ENCODE results near the gene HOXA7.

HOXA7 gene

DNA sequence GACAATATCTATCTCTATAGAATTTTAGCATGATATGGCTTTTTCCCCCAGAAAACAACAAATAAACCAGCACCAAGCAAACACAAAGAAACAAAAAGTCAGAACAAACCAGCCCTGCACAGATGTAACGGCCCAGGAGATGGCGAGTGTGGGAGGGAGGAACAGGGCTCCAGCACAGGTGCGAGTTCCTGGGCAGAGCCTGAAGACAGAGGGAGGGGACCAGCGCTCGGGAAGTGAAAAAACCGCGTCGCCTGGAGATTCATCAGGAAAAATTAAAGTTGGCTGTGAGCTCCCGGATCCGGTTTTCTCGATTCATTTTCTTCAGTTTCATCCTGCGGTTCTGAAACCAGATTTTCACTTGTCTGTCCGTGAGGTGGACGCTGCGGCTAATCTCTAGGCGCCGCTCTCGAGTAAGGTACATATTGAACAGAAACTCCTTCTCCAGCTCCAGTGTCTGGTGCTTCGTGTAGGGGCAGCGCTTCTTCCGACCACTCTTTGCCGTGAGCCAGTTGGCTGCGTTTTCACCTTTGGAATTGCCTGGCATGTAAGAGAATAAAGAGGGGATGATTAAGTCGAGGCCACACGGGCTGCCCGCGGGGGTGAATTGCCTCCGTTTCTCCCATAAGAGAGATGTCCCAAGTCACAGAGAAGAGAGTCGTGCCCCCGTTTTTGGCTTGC is 15.3 kb upstream of the HOXA7 start:
- Mint-ChIP-seq H3K9me3 (no peaks in the 10 kb centered on the region), H3K36me3 (ENCODE audit: low read depth) (no peaks in the 10 kb centered on the region), H3K4me3 (peak overlapping the region; percentile 59), H3K27ac (peak overlapping the region; percentile 70), H3K27me3 (peaks cover 73% of the 10 kb centered on the region), H3K4me1 (ENCODE audit: low read depth) (peaks cover 33% of the 10 kb centered on the region)

DNA sequence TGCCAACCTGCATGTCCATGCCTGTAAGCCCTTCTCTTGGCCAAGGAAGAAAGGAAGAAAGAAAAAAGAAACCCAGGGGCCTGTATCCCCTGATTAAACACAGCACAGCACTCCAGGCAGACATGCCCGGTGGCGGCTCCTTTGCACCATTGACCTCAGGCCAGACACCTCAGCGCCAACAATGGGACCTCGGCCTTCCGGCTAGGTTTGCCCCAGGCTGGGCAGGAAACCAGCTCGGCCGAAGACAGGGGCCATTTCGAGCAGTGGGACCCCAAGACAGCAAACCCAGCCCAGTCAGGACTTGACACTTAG is 14.8 kb upstream of the HOXA7 start:
- no peaks in the 10 kb centered on the region for H3K36me3 Mint-ChIP-seq (ENCODE audit: low read depth)
- H3K9me3 Mint-ChIP-seq = no peaks in the 10 kb centered on the region
- H3K4me3 Mint-ChIP-seq = peak overlapping the region; percentile 5
- peaks cover 33% of the 10 kb centered on the region for H3K4me1 Mint-ChIP-seq (ENCODE audit: low read depth)
- H3K27me3 Mint-ChIP-seq = peaks cover 73% of the 10 kb centered on the region
- no peak overlapping the region for H3K27ac Mint-ChIP-seq

DNA sequence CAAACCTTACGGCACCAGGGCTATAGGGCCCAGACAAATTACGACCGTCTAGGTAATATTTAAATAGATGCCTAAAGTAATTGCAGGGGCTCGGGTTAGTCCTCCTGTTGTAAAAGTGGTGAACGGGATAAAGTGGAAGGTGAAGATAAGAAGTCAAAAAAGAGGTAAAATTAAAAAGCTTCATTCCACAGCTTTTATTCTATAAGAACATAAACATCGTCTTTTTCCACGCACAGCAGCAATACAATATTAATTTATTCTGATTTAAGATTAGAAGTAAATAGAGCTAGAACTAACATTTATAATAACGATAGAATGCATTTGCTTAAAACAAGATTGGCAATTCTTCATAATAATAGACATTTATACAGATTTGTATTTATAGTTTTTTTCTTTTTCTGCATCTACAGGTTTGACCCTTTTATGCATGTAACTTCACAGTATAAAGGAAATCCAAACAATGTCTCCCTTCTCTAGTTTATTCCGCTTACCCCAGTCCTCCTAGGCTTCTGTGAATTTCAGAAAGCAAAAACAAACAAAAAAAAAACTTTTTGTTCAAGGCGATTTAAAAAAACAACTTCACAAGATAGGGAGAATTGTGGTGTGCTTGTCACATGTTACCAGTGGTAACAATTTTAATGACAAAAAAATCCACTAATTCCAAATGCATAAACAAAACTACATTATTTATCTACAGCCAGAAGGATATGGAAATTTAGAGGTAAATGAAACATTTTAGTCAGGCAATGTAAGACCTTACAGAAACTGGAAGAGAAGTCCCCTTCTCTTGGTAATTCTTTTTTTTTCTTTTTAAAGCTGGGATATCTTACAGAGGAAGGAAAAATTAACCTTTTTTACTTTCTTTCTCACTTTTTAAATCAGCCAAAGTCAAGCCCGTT is 14.2 kb upstream of the HOXA7 start:
- Mint-ChIP-seq H3K27ac (no peak overlapping the region), H3K27me3 (peaks cover 71% of the 10 kb centered on the region), H3K4me3 (peak overlapping the region; percentile 17), H3K9me3 (no peaks in the 10 kb centered on the region), H3K4me1 (ENCODE audit: low read depth) (peaks cover 37% of the 10 kb centered on the region), H3K36me3 (ENCODE audit: low read depth) (no peaks in the 10 kb centered on the region)

DNA sequence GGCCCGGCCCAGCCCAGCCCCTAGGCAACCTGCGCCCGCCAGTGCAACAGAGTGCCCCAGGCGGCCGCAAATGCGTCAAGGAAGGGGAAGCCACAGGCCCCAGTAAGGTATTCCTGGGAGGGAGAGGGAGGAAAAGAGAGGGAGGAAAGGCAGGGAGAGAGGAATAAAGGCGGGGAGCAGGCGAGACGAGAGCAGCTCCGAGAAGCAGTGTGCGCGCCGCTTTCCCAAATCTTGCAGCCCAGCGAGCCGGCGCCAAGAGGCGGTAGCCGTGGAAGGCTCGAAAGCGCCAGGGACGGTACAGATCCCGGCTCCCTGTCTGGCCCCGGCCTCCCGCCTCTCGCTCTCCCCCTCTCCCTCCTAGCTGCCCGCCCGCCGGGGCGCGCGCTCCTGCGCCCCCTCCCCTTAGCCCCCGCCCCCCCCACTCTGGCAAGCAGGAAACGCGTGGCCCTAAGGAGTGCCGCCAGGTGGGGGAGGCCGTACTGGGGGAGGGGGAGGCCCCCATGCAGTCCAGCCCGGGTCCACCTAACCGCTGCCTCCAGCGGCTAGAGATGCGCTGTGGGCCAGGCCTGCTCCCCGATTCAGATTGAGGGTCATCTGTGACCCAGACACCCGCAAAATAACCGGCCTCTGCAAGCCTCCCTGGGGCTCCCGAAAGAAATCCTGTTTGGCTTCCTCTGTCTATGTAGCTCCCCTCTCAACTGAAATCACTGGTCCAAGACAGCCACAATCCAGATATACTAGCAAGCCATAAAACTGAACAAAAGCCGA is 13.4 kb upstream of the HOXA7 start:
- peaks cover 69% of the 10 kb centered on the region for H3K27me3 Mint-ChIP-seq
- peaks cover 38% of the 10 kb centered on the region for H3K4me1 Mint-ChIP-seq (ENCODE audit: low read depth)
- no peak overlapping the region for H3K27ac Mint-ChIP-seq
- peak overlapping the region; percentile 17 for H3K4me3 Mint-ChIP-seq
- no peaks in the 10 kb centered on the region for H3K36me3 Mint-ChIP-seq (ENCODE audit: low read depth)
- H3K9me3 Mint-ChIP-seq = no peaks in the 10 kb centered on the region

DNA sequence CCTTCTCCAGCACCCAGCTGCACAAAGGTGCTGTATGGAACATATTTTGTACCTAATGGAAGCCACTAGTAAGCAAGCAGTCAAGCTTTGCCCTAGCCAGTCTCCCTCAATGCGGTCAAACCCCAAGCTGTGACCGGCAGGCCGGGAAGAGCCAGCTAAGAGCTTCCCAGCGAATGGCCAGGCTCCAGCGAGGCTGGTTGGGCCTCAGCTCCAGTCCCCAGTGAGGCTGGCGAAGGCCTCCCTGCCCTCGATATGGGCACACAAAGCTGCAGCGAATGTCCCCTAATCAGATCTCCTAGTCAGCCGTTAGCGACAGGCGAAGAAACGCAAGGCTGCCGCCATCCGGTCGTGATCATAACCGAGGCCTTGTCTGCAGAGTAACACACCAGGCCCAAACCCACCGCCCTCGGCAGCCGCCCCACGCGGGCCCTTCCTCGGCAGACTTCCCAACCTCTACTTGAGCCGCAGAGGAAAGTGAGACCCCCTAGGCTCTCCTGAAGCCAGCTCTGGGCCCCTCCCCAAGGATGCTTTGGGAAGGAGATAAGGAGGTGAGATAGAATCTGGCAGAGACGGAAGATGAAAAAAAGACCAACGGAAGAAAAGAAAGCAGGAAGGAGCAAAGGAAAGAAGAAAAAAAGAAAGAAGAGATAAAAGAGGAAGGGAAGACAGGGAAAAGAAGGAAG is 11.9 kb upstream of the HOXA7 start:
- Mint-ChIP-seq H3K9me3 (no peaks in the 10 kb centered on the region), H3K27me3 (peaks cover 78% of the 10 kb centered on the region), H3K4me1 (ENCODE audit: low read depth) (peaks cover 45% of the 10 kb centered on the region), H3K36me3 (ENCODE audit: low read depth) (no peaks in the 10 kb centered on the region), H3K27ac (peak overlapping the region; percentile 65), H3K4me3 (no peak overlapping the region)

DNA sequence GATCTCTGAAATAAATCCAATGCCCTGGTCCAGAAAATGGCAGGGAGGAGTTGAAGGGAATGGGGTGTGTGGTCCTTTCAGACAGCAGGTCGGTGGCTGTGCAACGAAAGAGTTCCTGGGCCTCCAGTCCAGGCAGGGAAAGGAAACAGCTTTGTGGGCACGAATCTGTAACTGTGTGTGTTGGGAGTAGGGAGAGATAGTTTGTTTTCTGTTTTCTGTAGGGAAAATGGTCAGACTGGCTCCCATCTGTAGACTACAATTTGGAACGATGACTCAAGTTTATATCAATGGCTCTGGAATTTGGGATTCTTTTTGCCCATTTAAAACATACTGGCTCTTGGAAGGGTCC is 11.4 kb upstream of the HOXA7 start:
- H3K4me3 Mint-ChIP-seq = peak overlapping the region; percentile 24
- H3K9me3 Mint-ChIP-seq = no peaks in the 10 kb centered on the region
- peaks cover 45% of the 10 kb centered on the region for H3K4me1 Mint-ChIP-seq (ENCODE audit: low read depth)
- no peaks in the 10 kb centered on the region for H3K36me3 Mint-ChIP-seq (ENCODE audit: low read depth)
- peaks cover 83% of the 10 kb centered on the region for H3K27me3 Mint-ChIP-seq
- H3K27ac Mint-ChIP-seq = no peak overlapping the region

DNA sequence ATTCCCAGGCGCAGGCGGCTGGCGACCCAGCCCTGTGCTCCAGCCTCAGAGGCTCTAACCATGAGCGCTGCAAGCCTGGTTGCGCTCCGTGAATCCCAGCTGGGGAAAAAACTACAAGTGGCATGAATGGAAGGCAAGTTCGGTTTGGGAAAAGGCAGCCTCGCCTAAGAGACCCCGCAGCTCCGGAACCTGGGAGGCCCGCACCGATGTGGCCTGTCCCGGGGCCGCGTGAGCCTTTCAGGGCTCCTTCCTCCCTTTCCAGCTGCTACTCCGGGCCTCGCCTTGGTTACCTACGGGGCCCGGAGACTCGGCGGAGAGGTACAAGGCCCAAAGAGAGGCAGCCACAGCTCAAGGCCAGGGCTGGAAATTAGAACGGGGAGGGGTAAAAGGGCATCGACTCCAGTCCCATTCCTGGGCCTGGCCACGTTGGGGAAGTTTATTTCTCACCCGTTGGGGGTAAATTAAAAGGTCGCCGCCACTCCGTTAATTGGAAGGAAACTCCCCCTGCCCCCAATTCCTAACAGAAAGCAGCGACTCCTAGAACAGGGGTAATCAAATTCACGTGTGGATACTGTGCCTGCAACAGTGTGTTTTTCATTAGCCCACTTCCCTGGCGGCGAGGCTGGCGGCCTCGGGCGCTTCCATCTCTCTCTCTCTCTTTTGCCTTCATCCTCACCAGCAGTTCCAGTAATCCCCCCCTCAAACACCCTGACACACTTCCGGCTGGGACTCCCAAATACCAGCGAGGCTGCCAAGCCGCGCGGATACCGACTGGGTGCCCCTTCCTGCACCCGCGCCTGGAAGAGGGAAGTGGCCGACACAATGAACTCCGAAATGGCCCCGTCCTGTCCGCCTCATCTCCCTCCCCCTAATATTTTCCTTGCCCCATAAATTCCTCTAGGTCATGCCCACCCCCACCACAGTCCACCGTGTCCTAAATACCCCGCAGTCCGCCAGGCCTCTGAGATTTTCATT is 10.3 kb upstream of the HOXA7 start:
- H3K4me3 Mint-ChIP-seq = peak overlapping the region; percentile 53
- H3K27ac Mint-ChIP-seq = peak overlapping the region; percentile 78
- no peaks in the 10 kb centered on the region for H3K36me3 Mint-ChIP-seq (ENCODE audit: low read depth)
- peaks cover 38% of the 10 kb centered on the region for H3K4me1 Mint-ChIP-seq (ENCODE audit: low read depth)
- no peaks in the 10 kb centered on the region for H3K9me3 Mint-ChIP-seq
- peaks cover 86% of the 10 kb centered on the region for H3K27me3 Mint-ChIP-seq

DNA sequence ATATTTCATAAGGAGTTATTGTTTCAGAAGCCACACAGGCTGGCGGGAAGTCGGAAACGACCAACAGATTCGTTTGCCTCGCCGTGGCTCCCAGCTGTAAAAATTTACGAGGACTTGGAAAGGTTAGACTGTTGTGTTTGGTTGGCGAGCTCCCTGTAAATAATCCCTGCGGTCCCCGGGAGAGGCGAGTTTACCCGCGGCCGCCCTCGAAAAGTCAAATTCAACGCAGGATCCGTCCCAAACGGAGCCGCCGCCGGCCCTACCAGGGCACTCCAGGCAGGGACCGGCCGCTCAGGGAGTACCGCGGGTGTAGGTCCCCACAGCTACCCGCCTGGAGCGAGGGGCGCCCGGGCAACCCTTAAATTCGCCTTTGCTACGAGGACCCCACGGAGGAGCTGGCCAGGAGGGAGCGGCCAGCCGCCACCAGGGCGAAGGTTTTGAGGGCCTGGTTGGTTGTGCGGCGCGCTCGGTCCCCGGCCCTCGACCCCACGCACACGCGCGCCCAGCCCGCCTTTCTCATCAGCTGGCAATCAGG is 9.6 kb upstream of the HOXA7 start:
- H3K27me3 Mint-ChIP-seq = peaks cover 80% of the 10 kb centered on the region
- H3K36me3 Mint-ChIP-seq (ENCODE audit: low read depth) = no peaks in the 10 kb centered on the region
- no peaks in the 10 kb centered on the region for H3K9me3 Mint-ChIP-seq
- H3K4me3 Mint-ChIP-seq = peak overlapping the region; percentile 70
- peak overlapping the region; percentile 77 for H3K27ac Mint-ChIP-seq
- H3K4me1 Mint-ChIP-seq (ENCODE audit: low read depth) = peaks cover 34% of the 10 kb centered on the region

DNA sequence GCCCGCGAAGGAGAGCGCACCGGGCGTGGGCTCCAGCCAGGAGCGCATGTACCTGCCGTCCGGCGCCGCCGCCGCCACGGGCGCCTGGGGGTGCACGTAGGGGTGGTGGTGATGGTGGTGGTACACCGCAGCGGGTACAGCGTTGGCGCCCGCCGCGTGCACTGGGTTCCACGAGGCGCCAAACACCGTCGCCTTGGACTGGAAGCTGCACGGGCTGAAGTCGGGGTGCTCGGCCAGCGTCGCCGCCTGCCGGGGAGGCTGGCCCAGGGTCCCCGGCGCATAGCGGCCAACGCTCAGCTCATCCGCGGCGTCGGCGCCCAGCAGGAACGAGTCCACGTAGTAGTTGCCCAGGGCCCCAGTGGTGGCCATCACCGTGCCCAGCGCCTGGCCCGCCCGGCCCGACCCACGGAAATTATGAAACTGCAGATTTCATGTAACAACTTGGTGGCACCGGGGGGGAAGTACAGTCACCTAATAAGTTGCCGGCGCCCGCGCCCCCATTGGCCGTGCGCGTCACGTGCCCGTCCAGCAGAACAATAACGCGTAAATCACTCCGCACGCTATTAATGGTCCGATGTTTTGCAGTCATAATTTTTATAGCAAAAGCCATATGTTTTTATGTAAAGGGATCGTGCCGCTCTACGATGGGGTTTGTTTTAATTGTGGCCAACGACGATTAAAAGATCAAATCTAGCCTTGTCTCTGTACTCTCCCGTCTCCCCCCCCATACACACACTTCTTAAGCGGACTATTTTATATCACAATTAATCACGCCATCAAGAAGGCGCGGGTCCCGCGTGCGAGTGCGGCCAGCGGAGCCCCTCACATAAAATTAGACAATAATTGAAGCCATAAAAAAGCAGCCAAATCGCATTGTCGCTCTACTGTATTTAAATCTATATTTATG is 8.9 kb upstream of the HOXA7 start, which contains the start of gene HOXA9:
HOXA9 (minus strand) TSS at position 449 of the 907 bp plus-strand sequence; CDS start at position 369, 80 bp downstream.
- Mint-ChIP-seq H3K9me3 (no peaks in the 10 kb centered on the region), H3K4me1 (ENCODE audit: low read depth) (peaks cover 37% of the 10 kb centered on the region), H3K27ac (peak within 1 kb of the TSS; percentile 77), H3K4me3 (peak within 1 kb of the TSS; percentile 70), H3K36me3 (ENCODE audit: low read depth) (no peaks in the 10 kb centered on the region), H3K27me3 (peaks cover 75% of the 10 kb centered on the region)

DNA sequence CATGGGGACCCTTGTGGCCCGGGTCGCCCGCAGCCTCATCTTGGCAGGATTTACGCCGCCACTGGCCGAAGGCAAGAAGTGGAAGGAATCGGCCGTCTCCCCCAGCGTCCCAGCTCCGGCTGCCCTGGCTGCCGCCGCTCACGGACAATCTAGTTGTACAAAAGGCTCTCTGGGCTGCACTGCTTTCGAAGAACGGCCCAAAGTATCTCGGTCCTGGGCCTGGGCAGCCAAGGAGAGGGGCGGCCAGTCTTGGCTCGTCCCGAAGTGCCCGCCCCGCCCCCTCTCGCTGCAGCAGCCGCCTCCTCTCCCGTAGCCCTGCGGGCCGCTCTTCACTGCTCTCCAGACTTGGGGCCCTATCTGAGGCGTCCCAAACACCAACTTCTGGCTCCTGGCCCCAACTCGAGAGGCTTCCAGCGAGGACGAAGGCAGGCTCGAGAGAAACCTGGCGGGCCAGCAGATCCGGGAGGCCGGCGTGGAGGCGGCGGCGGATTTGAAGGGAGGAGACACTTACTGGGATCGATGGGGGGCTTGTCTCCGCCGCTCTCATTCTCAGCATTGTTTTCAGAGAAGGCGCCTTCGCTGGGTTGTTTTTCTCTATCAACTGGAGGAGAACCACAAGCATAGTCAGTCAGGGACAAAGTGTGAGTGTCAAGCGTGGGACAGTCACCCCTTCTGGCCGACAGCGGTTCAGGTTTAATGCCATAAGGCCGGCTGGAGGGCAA is 8.1 kb upstream of the HOXA7 start:
- Mint-ChIP-seq H3K4me1 (ENCODE audit: low read depth) (peaks cover 41% of the 10 kb centered on the region), H3K9me3 (no peaks in the 10 kb centered on the region), H3K27ac (no peak overlapping the region), H3K4me3 (peak overlapping the region; percentile 35), H3K36me3 (ENCODE audit: low read depth) (no peaks in the 10 kb centered on the region), H3K27me3 (peaks cover 77% of the 10 kb centered on the region)

DNA sequence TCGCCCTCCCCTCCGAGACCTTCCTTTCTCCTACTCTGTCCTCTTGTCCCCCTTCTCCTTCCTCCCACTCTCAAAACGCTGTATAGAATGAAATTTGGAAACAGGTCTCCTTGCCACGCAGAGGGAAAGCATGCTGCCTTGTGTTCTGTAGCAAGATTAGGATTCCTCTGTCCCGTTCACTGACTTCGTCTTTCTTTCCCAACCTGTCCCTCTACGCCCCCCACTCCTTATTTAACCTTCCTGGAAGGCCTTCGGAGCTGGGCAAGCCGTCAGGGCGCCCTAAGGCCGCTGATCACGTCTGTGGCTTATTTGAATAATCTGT is 7.5 kb upstream of the HOXA7 start:
- Mint-ChIP-seq H3K36me3 (ENCODE audit: low read depth) (no peaks in the 10 kb centered on the region), H3K4me3 (peak overlapping the region; percentile 35), H3K27ac (peak overlapping the region; percentile 51), H3K9me3 (no peaks in the 10 kb centered on the region), H3K4me1 (ENCODE audit: low read depth) (peaks cover 41% of the 10 kb centered on the region), H3K27me3 (peaks cover 81% of the 10 kb centered on the region)

DNA sequence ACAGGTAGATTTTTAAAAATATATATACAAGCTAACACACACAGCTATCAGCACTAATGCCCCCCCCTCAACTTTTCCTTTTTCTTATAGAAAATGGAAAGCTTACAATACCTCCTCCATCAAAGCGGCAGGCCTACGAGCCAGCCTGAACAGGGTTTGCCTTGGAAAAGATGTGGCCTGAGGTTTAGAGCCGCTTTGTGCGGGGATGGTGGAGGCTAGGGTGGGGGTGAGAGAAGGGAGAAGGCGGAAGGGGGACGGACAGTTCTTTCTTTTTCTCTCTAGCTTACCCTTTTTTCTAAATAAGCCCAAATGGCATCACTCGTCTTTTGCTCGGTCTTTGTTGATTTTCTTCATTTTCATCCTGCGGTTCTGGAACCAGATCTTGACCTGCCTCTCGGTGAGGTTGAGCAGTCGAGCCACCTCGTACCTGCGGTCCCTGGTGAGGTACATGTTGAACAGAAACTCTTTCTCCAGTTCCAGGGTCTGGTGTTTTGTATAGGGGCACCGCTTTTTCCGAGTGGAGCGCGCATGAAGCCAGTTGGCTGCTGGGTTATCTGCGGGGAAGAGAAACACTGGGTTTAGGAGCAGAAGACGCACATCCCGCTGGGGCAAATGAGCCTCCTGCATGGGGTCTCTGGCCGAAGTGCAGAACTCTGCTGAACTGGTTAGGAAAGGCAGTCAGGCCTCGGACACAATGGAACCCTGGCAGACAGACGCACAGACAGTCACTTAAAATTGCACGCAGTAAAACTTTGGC is 7.0 kb upstream of the HOXA7 start:
- H3K4me1 Mint-ChIP-seq (ENCODE audit: low read depth) = peaks cover 41% of the 10 kb centered on the region
- no peaks in the 10 kb centered on the region for H3K36me3 Mint-ChIP-seq (ENCODE audit: low read depth)
- no peaks in the 10 kb centered on the region for H3K9me3 Mint-ChIP-seq
- peak overlapping the region; percentile 51 for H3K27ac Mint-ChIP-seq
- H3K27me3 Mint-ChIP-seq = peaks cover 81% of the 10 kb centered on the region
- peak overlapping the region; percentile 35 for H3K4me3 Mint-ChIP-seq
